Small intestine (tissue), 7 donors: ENCODE measurements around the gene ZGPAT. TPM values are rescaled to one million over a fixed set of nuclear protein-coding genes. Genes with fewer than 3 reads are reported as not detected.
A peak's percentile ranks its signal among the peaks of the same experiment; 100 is the strongest.

Experiments used
- DNase-seq, 2 donors: peaks; one replicate each; pipeline versions ENCODE4 v3.0.0 to v3.0.0-alpha.2; 2013
- FAIRE-seq: peaks from 2 replicates; lab custom pipeline; 2012; peaks lifted over from hg19 to GRCh38; lab: Jason Lieb, UNC
- H3K27ac ChIP-seq, 3 donors: one replicate each; pipeline ENCODE4 v1.5.1; 2013; ENCODE audit warnings: low read length in 2 of 3, mild to moderate bottlenecking in 2 of 3, control low read depth in 1 of 3, inconsistent platforms in 1 of 3, low read depth in 1 of 3, moderate library complexity in 1 of 3
- H3K27me3 ChIP-seq, 3 donors: one replicate each; pipeline ENCODE4 v1.6.1; 2013; ENCODE audit warnings: low read length in 3 of 3, inconsistent platforms in 1 of 3; ENCODE audit not compliant: control insufficient read depth in 3 of 3, insufficient read depth in 3 of 3
- H3K36me3 ChIP-seq, 3 donors: one replicate each; pipeline ENCODE4 v1.6.1; 2013; ENCODE audit warnings: low read length in 3 of 3, inconsistent platforms in 1 of 3, low read depth in 1 of 3, mild to moderate bottlenecking in 1 of 3, moderate library complexity in 1 of 3; ENCODE audit not compliant: control insufficient read depth in 3 of 3, insufficient read depth in 2 of 3
- H3K4me1 ChIP-seq, 3 donors: one replicate each; pipeline ENCODE4 v1.6.1; 2013; ENCODE audit warnings: low read length in 2 of 3, inconsistent platforms in 1 of 3, low read depth in 1 of 3, mild to moderate bottlenecking in 1 of 3, moderate library complexity in 1 of 3; ENCODE audit not compliant: control insufficient read depth in 3 of 3, insufficient read depth in 2 of 3
- H3K4me3 ChIP-seq, 3 donors: one replicate each; pipeline ENCODE4 v1.5.1; 2013; ENCODE audit warnings: low read length in 3 of 3, control low read depth in 1 of 3, inconsistent platforms in 1 of 3, low read depth in 1 of 3, mild to moderate bottlenecking in 1 of 3, moderate library complexity in 1 of 3
- H3K9me3 ChIP-seq, 2 donors: one replicate each; pipeline ENCODE4 v1.6.1; 2013; ENCODE audit warnings: low read depth in 1 of 2, low read length in 1 of 2; ENCODE audit not compliant: control insufficient read depth in 2 of 2, insufficient read depth in 1 of 2
- WGBS, 3 donors: extraction: QIAGEN DNeasy Blood & Tissue Kit; methylation state at CpG; one replicate each; pipeline ENCODE4 v1.1.7; 2013; 5-methylcytosine and 5-hydroxymethylcytosine counted together
- polyA plus RNA-seq, 4 donors: library from polyadenylated mRNA; stranded (reverse) in 3 of 4; unstranded in 1 of 4; fragments of 200-250 nt in 3 of 4; fragments of 120-200 nt in 1 of 4; gene quantifications; one replicate each; pipeline versions ENCODE4 v1.2.1 to v1.2.3, GENCODE V29; 2013
- donor health status: healthy with polysubstance abuse.
- donor health status: control.
- donor health status: control.
- donor health status: Bipolar disorder and iron deficiency.
- donor health status: healthy.

The ZGPAT gene
- polyA plus RNA-seq, 4 donors = 20.5 to 39.8 (median 30.6) TPM

GRCh38 chr20:63778034-63778752, 70.4 kb downstream of the ZGPAT start:
- H3K9me3 ChIP-seq = no peaks in the 10 kb centered on the region
- H3K27me3 ChIP-seq = peaks cover 0 to 18% (median 0%) of the 10 kb centered on the region in 3 donors
- FAIRE-seq = no peak
- WGBS, 3 donors = 47 to 60% (median 59%) methylated on average over 19 of the region's 19 CpGs
- no peak overlapping the region for H3K4me3 ChIP-seq
- H3K36me3 ChIP-seq = peaks cover 0 to 10% (median 0%) of the 10 kb centered on the region in 3 donors
- H3K4me1 ChIP-seq = peaks cover 0 to 7% (median 0%) of the 10 kb centered on the region in 3 donors
- H3K27ac ChIP-seq = no peak overlapping the region
- DNase-seq = no peak

- peaks cover 0 to 15% (median 0%) of the 10 kb centered on the region in 3 donors for H3K27me3 ChIP-seq
- WGBS, 3 donors = 45 to 66% (median 47%) methylated on average over 9 of the region's 9 CpGs
- peaks cover 0 to 10% (median 0%) of the 10 kb centered on the region in 3 donors for H3K36me3 ChIP-seq
- no peak overlapping the region for H3K27ac ChIP-seq
- H3K4me1 ChIP-seq = peaks cover 0 to 7% (median 0%) of the 10 kb centered on the region in 3 donors
- FAIRE-seq (no peak), DNase-seq (no peak)
- H3K9me3 ChIP-seq = no peaks in the 10 kb centered on the region
- H3K4me3 ChIP-seq = no peak overlapping the region
These were observed 71.0 kb downstream of the ZGPAT start for GRCh38 chr20:63778857-63779256.

- H3K27me3 ChIP-seq = no peaks in the 10 kb centered on the region
- no peak overlapping the region for H3K27ac ChIP-seq
- DNase-seq (no peak), FAIRE-seq (no peak)
- no peaks in the 10 kb centered on the region for H3K9me3 ChIP-seq
- H3K4me1 ChIP-seq = no peaks in the 10 kb centered on the region
- 83 to 87% (median 86%) methylated on average over 14 of the region's 14 CpGs for WGBS, 3 donors
- H3K36me3 ChIP-seq = peaks cover 0 to 5% (median 0%) of the 10 kb centered on the region in 3 donors
- H3K4me3 ChIP-seq = no peak overlapping the region
These were observed 73.3 kb downstream of the ZGPAT start for GRCh38 chr20:63781181-63781580.

GRCh38 chr20:63782051-63782471, 74.2 kb downstream of the ZGPAT start:
- FAIRE-seq = no peak
- no peaks in the 10 kb centered on the region for H3K9me3 ChIP-seq
- peak in 1 of 2 donors; percentile 7 for DNase-seq
- WGBS, 3 donors = 48 to 70% (median 54%) methylated on average over 14 to 17 of the region's 18 CpGs
- no peak overlapping the region for H3K4me3 ChIP-seq
- H3K4me1 ChIP-seq = no peaks in the 10 kb centered on the region
- no peak overlapping the region for H3K27ac ChIP-seq
- H3K36me3 ChIP-seq = peaks cover 0 to 5% (median 0%) of the 10 kb centered on the region in 3 donors
- no peaks in the 10 kb centered on the region for H3K27me3 ChIP-seq

GRCh38 chr20:63782521-63782971, 74.7 kb downstream of the ZGPAT start:
- no peak overlapping the region for H3K4me3 ChIP-seq
- DNase-seq (no peak), FAIRE-seq (no peak)
- H3K9me3 ChIP-seq = no peaks in the 10 kb centered on the region
- H3K27me3 ChIP-seq = no peaks in the 10 kb centered on the region
- no peak overlapping the region for H3K27ac ChIP-seq
- no peaks in the 10 kb centered on the region for H3K4me1 ChIP-seq
- WGBS, 3 donors = 54 to 77% (median 75%) methylated on average over 12 of the region's 12 CpGs
- H3K36me3 ChIP-seq = peaks cover 0 to 3% (median 0%) of the 10 kb centered on the region in 3 donors

GRCh38 chr20:63783970-63784369, 76.1 kb downstream of the ZGPAT start:
- Histone ChIP-seq H3K36me3 (peaks cover 0 to 3% (median 0%) of the 10 kb centered on the region in 3 donors), H3K27ac (no peak overlapping the region), H3K4me1 (no peaks in the 10 kb centered on the region), H3K27me3 (no peaks in the 10 kb centered on the region), H3K9me3 (no peaks in the 10 kb centered on the region), H3K4me3 (no peak overlapping the region)
- WGBS, 3 donors = 79 to 84% (median 82%) methylated on average over 16 of the region's 16 CpGs
- FAIRE-seq (no peak), DNase-seq (no peak)

GRCh38 chr20:63785691-63786131, 77.9 kb downstream of the ZGPAT start:
- no peaks in the 10 kb centered on the region for H3K4me1 ChIP-seq
- no peak overlapping the region for H3K27ac ChIP-seq
- H3K27me3 ChIP-seq = no peaks in the 10 kb centered on the region
- WGBS, 3 donors = 69 to 72% (median 70%) methylated on average over 14 of the region's 14 CpGs
- H3K9me3 ChIP-seq = no peaks in the 10 kb centered on the region
- no peak overlapping the region for H3K4me3 ChIP-seq
- no peak for DNase-seq
- H3K36me3 ChIP-seq = peaks cover 0 to 15% (median 0%) of the 10 kb centered on the region in 3 donors
- no peak for FAIRE-seq
